Right kidney (tissue), 1 donor: ENCODE data around the gene SLC51B.

Experiments
- DNase-seq: peaks from one replicate; pipeline ENCODE4 v3.0.0-alpha.2; 2016

The SLC51B gene

DNA sequence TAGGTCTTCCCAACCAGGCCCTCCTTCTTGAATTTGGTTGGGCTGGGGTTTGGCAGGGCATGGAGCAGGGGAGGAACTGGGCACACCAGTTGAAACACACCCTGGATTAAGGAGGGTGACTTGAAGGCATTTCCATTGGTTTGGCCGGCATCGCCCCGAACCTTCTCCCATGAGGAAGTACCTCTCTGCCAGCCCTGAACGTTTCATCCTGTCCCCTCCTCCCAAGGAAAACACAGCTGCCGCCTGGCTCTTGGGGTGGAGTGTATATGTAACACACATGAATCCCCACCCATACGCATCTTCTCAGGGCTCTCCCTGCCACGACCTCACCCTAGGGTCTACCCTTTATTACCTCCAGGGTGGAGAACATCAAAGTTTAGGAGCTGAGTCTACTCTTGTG lies 55.3 kb downstream of the SLC51B start:
- no peak for DNase-seq

DNA sequence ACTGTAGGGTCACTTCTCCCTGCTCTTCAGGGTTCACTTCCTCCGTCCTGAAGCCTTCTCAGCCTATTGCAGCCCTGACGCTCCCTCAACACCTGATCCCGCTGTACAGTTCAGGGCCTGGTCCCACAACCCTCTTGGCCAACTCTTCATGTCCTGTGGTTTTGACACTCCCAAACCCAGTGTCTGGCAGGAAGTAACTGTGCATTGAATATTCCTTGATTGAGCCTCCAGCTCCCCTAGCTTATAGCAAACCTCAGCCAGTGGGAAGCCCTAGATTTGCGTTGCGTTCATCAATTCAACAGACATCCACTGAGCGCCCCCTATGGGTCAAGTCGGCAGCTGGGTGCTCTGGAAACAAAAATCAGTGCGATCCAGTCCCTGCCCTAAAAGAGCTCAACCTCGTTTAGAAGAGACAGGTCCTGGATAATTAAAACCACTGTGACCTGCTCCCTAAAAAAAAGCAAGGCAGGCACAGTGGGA lies 56.3 kb downstream of the SLC51B start:
- DNase-seq = peak; percentile 67

DNA sequence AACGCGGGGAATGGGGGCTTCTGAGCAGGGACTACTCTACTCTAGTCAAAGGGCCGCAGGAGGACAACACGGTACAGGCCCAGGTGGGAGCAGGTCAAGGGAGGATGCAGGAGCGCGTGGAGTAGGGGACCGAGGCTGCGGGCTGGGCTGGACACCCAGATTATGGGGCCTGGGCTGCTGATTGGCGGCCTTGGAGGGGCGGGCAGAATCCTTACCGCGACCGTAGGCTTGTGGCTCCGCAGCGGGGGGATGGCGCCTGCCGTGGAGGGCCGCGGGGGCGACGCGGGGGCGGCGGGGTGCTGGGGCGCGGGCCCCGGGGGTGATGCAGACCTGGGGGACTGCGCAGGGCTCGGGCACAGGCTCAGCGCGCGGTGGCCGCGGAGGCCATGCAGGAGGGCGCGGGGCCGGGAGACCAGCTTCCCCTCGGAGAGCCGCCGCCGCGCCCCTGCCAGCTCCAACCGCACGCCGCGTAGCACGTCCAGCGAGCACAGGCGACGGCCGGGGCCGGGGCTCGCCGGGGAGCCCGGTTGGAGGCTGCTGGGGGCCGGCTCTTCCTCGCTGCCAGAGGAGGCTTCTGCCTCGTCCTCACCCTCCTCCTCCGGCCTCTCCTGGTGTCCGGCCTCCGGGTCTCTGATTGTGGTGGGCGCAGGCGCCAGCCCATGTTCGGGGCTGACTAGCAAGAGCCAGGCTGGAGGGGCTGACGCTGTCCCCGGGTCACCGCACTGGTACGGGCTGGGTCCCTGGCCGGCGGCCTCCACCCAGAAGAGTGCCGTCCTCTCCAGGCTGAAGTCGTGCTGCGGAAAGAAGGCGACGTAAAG lies 56.9 kb downstream of the SLC51B start:
- no peak for DNase-seq

- no peak for DNase-seq
Observed at GRCh38 chr15:65102912-65103311, 57.7 kb downstream of the SLC51B start.
